H1 (cell line): ENCODE data around the gene DGKD. TPM values are rescaled to one million over a fixed set of nuclear protein-coding genes. Genes with fewer than 3 reads are reported as not detected.

Experiments
- CTCF ChIA-PET: fragments of 300-600 bp; sonication (Branson Sonifier 250); formaldehyde crosslinking; loops from one replicate; lab custom pipeline; 2021; ENCODE audit not compliant: partially characterized antibody; lab: Charles Lee
- POLR2A ChIA-PET: fragments of 300-600 bp; sonication (Branson Sonifier 250); formaldehyde crosslinking; loops from one replicate; lab custom pipeline; 2021; ENCODE audit warnings: inconsistent platforms; ENCODE audit not compliant: partially characterized antibody; lab: Charles Lee
- DNase-seq, 2 experiments: peaks; one replicate each; pipeline versions ENCODE4 v3.0.0 to v3.0.0-alpha.2; 2010 to 2022; ENCODE audit warnings: low spot score in 2 of 2, low read depth in 1 of 2, mixed read lengths in 1 of 2
- FAIRE-seq: peaks from 2 replicates; lab custom pipeline; 2011; peaks lifted over from hg19 to GRCh38; lab: Jason Lieb, UNC
- H2AFZ ChIP-seq: 2 replicates; pipeline ENCODE4 v1.8.1; 2012; ENCODE audit warnings: low read length, inconsistent platforms
- H2AK5ac ChIP-seq: 2 replicates; pipeline ENCODE4 v1.6.1; 2013; ENCODE audit warnings: low read depth, low read length
- H2BK120ac ChIP-seq: replicated peaks from 2 replicates; pipeline ENCODE3; 2013; ENCODE audit warnings: low read depth, low read length, inconsistent platforms
- H2BK12ac ChIP-seq: 2 replicates; pipeline ENCODE4 v1.6.1; 2013; ENCODE audit warnings: low read depth, low read length
- H2BK15ac ChIP-seq: 2 replicates; pipeline ENCODE4 v1.6.1; 2013; ENCODE audit warnings: low read length
- H2BK20ac ChIP-seq: 2 replicates; pipeline ENCODE4 v1.6.1; 2013; ENCODE audit warnings: low read length
- H2BK5ac ChIP-seq: 2 replicates; pipeline ENCODE4 v1.6.1; 2013; ENCODE audit warnings: low read depth, low read length
- H3K14ac ChIP-seq: 2 replicates; pipeline ENCODE4 v1.6.1; 2013; ENCODE audit warnings: inconsistent platforms; ENCODE audit not compliant: insufficient read length
- H3K18ac ChIP-seq: 2 replicates; pipeline ENCODE4 v1.6.1; 2013; ENCODE audit warnings: low read length; ENCODE audit errors: extremely low read depth
- H3K23ac ChIP-seq: 2 replicates; pipeline ENCODE4 v1.6.1; 2013; ENCODE audit warnings: inconsistent platforms; ENCODE audit not compliant: insufficient read length
- H3K23me2 ChIP-seq: 2 replicates; pipeline ENCODE4 v1.6.1; 2013; ENCODE audit warnings: low read depth, low read length
- H3K27ac ChIP-seq: 2 replicates; pipeline ENCODE4 v1.6.1; 2011; ENCODE audit warnings: low read depth, low read length, inconsistent platforms
- H3K27me3 ChIP-seq, 4 experiments: replicated peaks in 1 of 4; 1 replicate in 1 of 4; 2 replicates in 3 of 4; pipeline versions ENCODE4 v1.6.1 to v1.8.1; 2011 to 2013; ENCODE audit warnings: low read length in 3 of 4, mild to moderate bottlenecking in 3 of 4, inconsistent platforms in 2 of 4, mixed read lengths in 2 of 4, moderate library complexity in 1 of 4; ENCODE audit not compliant: control insufficient read depth in 3 of 4, insufficient read depth in 3 of 4; ENCODE audit errors: extremely low read depth in 1 of 4
- H3K36me3 ChIP-seq, 4 experiments: 2 replicates each; pipeline versions ENCODE4 v1.6.1 to v1.8.1; 2011 to 2013; ENCODE audit warnings: mild to moderate bottlenecking in 4 of 4, low read length in 3 of 4, moderate library complexity in 2 of 4, control low read depth in 1 of 4, inconsistent platforms in 1 of 4; ENCODE audit not compliant: insufficient read depth in 4 of 4, control insufficient read depth in 2 of 4
- H3K4ac ChIP-seq: replicated peaks from 2 replicates; pipeline ENCODE3; 2013; ENCODE audit warnings: low read length, low read depth, mixed read lengths, inconsistent platforms; ENCODE audit not compliant: insufficient read length
- H3K4me1 ChIP-seq, 4 experiments: replicated peaks in 1 of 4; 1 replicate in 1 of 4; 2 replicates in 3 of 4; pipeline versions ENCODE4 v1.6.1 to v1.8.1; 2011 to 2013; ENCODE audit warnings: low read length in 3 of 4, inconsistent platforms in 2 of 4, mixed read lengths in 1 of 4; ENCODE audit not compliant: insufficient read depth in 4 of 4, control insufficient read depth in 3 of 4
- H3K4me2 ChIP-seq, 2 experiments: 2 replicates each; pipeline versions ENCODE4 v1.6.1 to v1.8.1; 2011 to 2013; ENCODE audit warnings: low read depth in 2 of 2, low read length in 2 of 2, control low read depth in 1 of 2, inconsistent platforms in 1 of 2, mild to moderate bottlenecking in 1 of 2; ENCODE audit not compliant: insufficient read depth in 1 of 2
- H3K4me3 ChIP-seq, 4 experiments: fragments of 200-600, 300-600 bp in 1 of 4; sonication (generic), shearing (Covaris generic), sonication (Bioruptor Twin) in 1 of 4; 2 replicates each; pipeline versions ENCODE4 v1.5.1 to v1.8.1; 2011 to 2016; ENCODE audit warnings: low read length in 4 of 4, low read depth in 3 of 4, control low read depth in 2 of 4, inconsistent platforms in 2 of 4, mild to moderate bottlenecking in 2 of 4, mixed read lengths in 1 of 4, moderate library complexity in 1 of 4; ENCODE audit not compliant: insufficient read depth in 2 of 4; ENCODE audit errors: extremely low read depth in 1 of 4
- H3K56ac ChIP-seq: replicated peaks from 2 replicates; pipeline ENCODE3; 2013; ENCODE audit warnings: low read depth, mild to moderate bottlenecking, mixed read lengths, low read length, inconsistent platforms; ENCODE audit not compliant: insufficient read length
- H3K79me1 ChIP-seq: 2 replicates; pipeline ENCODE4 v1.6.1; 2013; ENCODE audit warnings: low read depth, low read length, control low read depth
- H3K79me2 ChIP-seq, 2 experiments: 2 replicates each; pipeline versions ENCODE4 v1.6.1 to v1.8.1; 2012 to 2013; ENCODE audit warnings: low read length in 2 of 2, mild to moderate bottlenecking in 2 of 2, inconsistent platforms in 1 of 2; ENCODE audit not compliant: insufficient read depth in 2 of 2, control insufficient read depth in 1 of 2
- H3K9ac ChIP-seq, 4 experiments: replicated peaks in 1 of 4; 1 replicate in 1 of 4; 2 replicates in 3 of 4; pipeline versions ENCODE4 v1.6.1 to v1.8.1; 2011 to 2013; ENCODE audit warnings: low read depth in 3 of 4, low read length in 3 of 4, control low read depth in 2 of 4, mild to moderate bottlenecking in 2 of 4, moderate library complexity in 2 of 4, inconsistent platforms in 1 of 4; ENCODE audit errors: extremely low read depth in 1 of 4
- H3K9me3 ChIP-seq, 2 experiments: 2 replicates each; pipeline versions ENCODE4 v1.6.1 to v1.8.1; 2012 to 2013; ENCODE audit warnings: mild to moderate bottlenecking in 2 of 2, moderate library complexity in 2 of 2, control low read depth in 1 of 2, inconsistent platforms in 1 of 2, low read depth in 1 of 2, low read length in 1 of 2, mixed read lengths in 1 of 2; ENCODE audit not compliant: insufficient read depth in 2 of 2
- H4K20me1 ChIP-seq, 2 experiments: replicated peaks in 1 of 2; 2 replicates each; pipeline versions ENCODE3 to v1.8.1; 2011 to 2013; ENCODE audit warnings: inconsistent platforms in 2 of 2, low read length in 2 of 2, mild to moderate bottlenecking in 1 of 2; ENCODE audit not compliant: insufficient read depth in 2 of 2, control insufficient read depth in 1 of 2
- H4K5ac ChIP-seq: 2 replicates; pipeline ENCODE4 v1.6.1; 2013; ENCODE audit warnings: low read length, low read depth, mixed read lengths, inconsistent platforms; ENCODE audit not compliant: insufficient read length
- H4K8ac ChIP-seq: 2 replicates; pipeline ENCODE4 v1.8.0; 2013; ENCODE audit warnings: mild to moderate bottlenecking, moderate library complexity, low read length, inconsistent platforms; ENCODE audit not compliant: insufficient read depth; ENCODE audit errors: extremely low read depth
- H4K91ac ChIP-seq: replicated peaks from 2 replicates; pipeline ENCODE3; 2013; ENCODE audit warnings: low read length, mixed read lengths, inconsistent platforms; ENCODE audit not compliant: insufficient read length
- BRCA1 ChIP-seq: IDR thresholded peaks from 2 replicates; pipeline ENCODE4 v1.6.1; 2012; ENCODE audit warnings: low read depth, low read length, improper control_type of control experiment
- EP300 ChIP-seq, 2 experiments: IDR thresholded peaks; 1 replicate in 1 of 2; 2 replicates in 1 of 2; pipeline ENCODE4 v1.6.1; 2011 to 2012; ENCODE audit warnings: low read depth in 2 of 2, low read length in 2 of 2, mild to moderate bottlenecking in 2 of 2, borderline replicate concordance in 1 of 2, inconsistent platforms in 1 of 2, moderate library complexity in 1 of 2
- GTF2F1 ChIP-seq: IDR thresholded peaks from 2 replicates; pipeline ENCODE4 v1.6.1; 2012; ENCODE audit warnings: low read depth, low read length, improper control_type of control experiment, borderline replicate concordance
- KDM5A ChIP-seq: fragments of 200-600 bp; IDR thresholded peaks from 2 replicates; pipeline ENCODE4 v1.7.1; 2012; ENCODE audit warnings: mild to moderate bottlenecking, low read length, inconsistent platforms, mixed read lengths
- MAFK ChIP-seq: IDR thresholded peaks from 2 replicates; pipeline ENCODE4 v1.6.1; 2012; ENCODE audit warnings: low read depth, mild to moderate bottlenecking, improper control_type of control experiment, low read length
- POLR2A ChIP-seq, 2 experiments: IDR thresholded peaks; 1 replicate in 1 of 2; 2 replicates in 1 of 2; pipeline ENCODE4 v1.6.1; 2011; ENCODE audit warnings: low read depth in 2 of 2, low read length in 2 of 2, mild to moderate bottlenecking in 2 of 2; ENCODE audit errors: control extremely low read depth in 1 of 2
- RXRA ChIP-seq: IDR thresholded peaks from 2 replicates; pipeline ENCODE4 v1.6.1; 2011; ENCODE audit warnings: low read depth, mild to moderate bottlenecking, low read length, moderate library complexity; ENCODE audit not compliant: insufficient read depth
- SP2 ChIP-seq: IDR thresholded peaks from 2 replicates; pipeline ENCODE4 v1.6.1; 2012; ENCODE audit warnings: mild to moderate bottlenecking, low read length, inconsistent platforms
- WGBS, 2 experiments: shearing (Covaris generic) in 1 of 2; methylation state at CpG; one replicate each; pipeline versions ENCODE4 v1.1.6 to v1.1.7; 2013 to 2015; ENCODE audit warnings: low lambda C conversion rate in 2 of 2, mixed read lengths in 2 of 2, inconsistent platforms in 1 of 2, low coverage in 1 of 2, missing lambda C conversion rate in 1 of 2; ENCODE audit not compliant: insufficient replicate concordance in 2 of 2, insufficient coverage in 1 of 2, insufficient read length in 1 of 2; ENCODE audit errors: extremely low coverage in 1 of 2, missing lambda C conversion rate in 1 of 2; 5-methylcytosine and 5-hydroxymethylcytosine counted together
- polyA plus RNA-seq, 7 experiments: library from polyadenylated mRNA; depleted of rRNA in 3 of 7; stranded (reverse) in 5 of 7; unstranded in 2 of 7; fragments of >200 nt in 5 of 7; fragments of 200-250 nt in 2 of 7; gene quantifications; 1 replicate in 5 of 7; 2 replicates in 1 of 7; 4 replicates in 1 of 7; pipeline versions ENCODE4 v1.2.1 to v1.2.3, GENCODE V29; 2011 to 2013; ENCODE audit warnings: missing spikeins in 2 of 7, mixed read lengths in 2 of 7
- total RNA-seq: library from RNA; stranded (reverse); fragmentation: NEBNext Ultra II Directional; extraction: Animal tissue kit (Norgen Biotek cat#: 25700); gene quantifications from 2 replicates; pipeline ENCODE4 v1.2.1, GENCODE V29; 2021
- TF ChIP-seq, protein P1 (sequence below), 3 experiments: IDR thresholded peaks; 1 replicate in 2 of 3; 2 replicates in 1 of 3; pipeline versions ENCODE4 v1.5.1 to v1.6.1; 2011; ENCODE audit warnings: low read length in 3 of 3, mild to moderate bottlenecking in 3 of 3, inconsistent platforms in 2 of 3, low read depth in 1 of 3, moderate library complexity in 1 of 3; ENCODE audit not compliant: insufficient read depth in 1 of 3; ENCODE audit errors: control extremely low read depth in 1 of 3
- TF ChIP-seq, protein P2 (sequence below): IDR thresholded peaks from 2 replicates; pipeline ENCODE4 v1.6.1; 2011; ENCODE audit warnings: low read depth, mild to moderate bottlenecking, low read length; ENCODE audit not compliant: insufficient read depth

The DGKD gene
- total and polyA plus RNA-seq, 2 of the 8 experiments (the other 6 are each of a cell fraction or from before 2014, with no cell fraction given), result 7.7 to 30.9 TPM

DNA sequence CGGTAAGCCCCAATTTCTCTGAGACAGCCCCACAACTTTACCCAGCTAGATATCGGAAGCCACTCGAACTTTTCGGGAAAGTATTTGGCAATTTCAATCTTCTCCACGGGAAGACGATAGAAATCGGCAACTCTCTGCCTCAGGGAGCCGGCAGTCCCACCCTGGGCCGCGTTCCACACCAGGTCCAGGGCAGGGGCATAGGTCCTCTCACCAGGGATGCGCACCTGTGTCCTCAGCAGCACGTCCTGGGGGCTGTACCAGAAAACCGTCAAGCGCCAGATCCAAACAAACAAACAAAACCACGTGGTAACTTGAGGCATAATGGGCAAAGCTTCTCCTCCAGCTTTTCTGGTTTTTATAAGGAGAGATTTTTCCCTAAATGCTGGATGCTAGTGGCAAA is 131.4 kb downstream of the DGKD start:
- Histone ChIP-seq H2BK5ac (no peak overlapping the region), H3K9ac (no peak overlapping the region)

More for the DNA sequence above, 131.4 kb downstream of the DGKD start:
- WGBS, 2 experiments, result 88% methylated on average over 15 of the region's 15 CpGs; no CpG with 5 or more reads in 1 of the 2 experiments
- H4K20me1 ChIP-seq, result no peaks in the 10 kb centered on the region
- no peaks in the 10 kb centered on the region for H3K23me2 ChIP-seq
- no peak overlapping the region for H4K5ac ChIP-seq
- H3K4me3 ChIP-seq, result no peak overlapping the region
- CTCF ChIA-PET, result interaction anchor here (0.6 to 1.6 kb wide), 2 partner anchors 42 to 347 kb away, joined by 3 to 5 read pairs; no protein-coding TSS in a partner anchor
- no peak overlapping the region for H3K27ac ChIP-seq
- no peak for FAIRE-seq
- no peak overlapping the region for H2BK20ac ChIP-seq
- no peak overlapping the region for H3K14ac ChIP-seq
- peaks cover 3 to 7% of the 10 kb centered on the region in 2 experiments for H3K9me3 ChIP-seq
- no peak overlapping the region for H2BK15ac ChIP-seq
- no peak overlapping the region for H3K4ac ChIP-seq
- H3K27me3 ChIP-seq, result no peaks in the 10 kb centered on the region
- no peak overlapping the region for H4K8ac ChIP-seq
- no peak overlapping the region for H3K18ac ChIP-seq
- no peaks in the 10 kb centered on the region for H3K79me2 ChIP-seq
- H3K36me3 ChIP-seq, result peaks cover 0 to 16% (median 3%) of the 10 kb centered on the region in 4 experiments; a peak in 4 of 8 replicates
- TF ChIP-seq SP2 (no peak), EP300 (IDR thresholded peaks at IDR 0.05; ENCODE audit: borderline replicate concordance in 1 of 2, low read depth in 2 of 2, low read length in 2 of 2) (no peak), GTF2F1 (no peak), BRCA1 (no peak), KDM5A (no peak), POLR2A (IDR thresholded peaks at IDR 0.05; ENCODE audit: control extremely low read depth in 1 of 2, low read depth in 2 of 2, low read length in 2 of 2) (no peak), MAFK (no peak), RXRA (no peak)
- TF ChIP-seq, protein P1, sequence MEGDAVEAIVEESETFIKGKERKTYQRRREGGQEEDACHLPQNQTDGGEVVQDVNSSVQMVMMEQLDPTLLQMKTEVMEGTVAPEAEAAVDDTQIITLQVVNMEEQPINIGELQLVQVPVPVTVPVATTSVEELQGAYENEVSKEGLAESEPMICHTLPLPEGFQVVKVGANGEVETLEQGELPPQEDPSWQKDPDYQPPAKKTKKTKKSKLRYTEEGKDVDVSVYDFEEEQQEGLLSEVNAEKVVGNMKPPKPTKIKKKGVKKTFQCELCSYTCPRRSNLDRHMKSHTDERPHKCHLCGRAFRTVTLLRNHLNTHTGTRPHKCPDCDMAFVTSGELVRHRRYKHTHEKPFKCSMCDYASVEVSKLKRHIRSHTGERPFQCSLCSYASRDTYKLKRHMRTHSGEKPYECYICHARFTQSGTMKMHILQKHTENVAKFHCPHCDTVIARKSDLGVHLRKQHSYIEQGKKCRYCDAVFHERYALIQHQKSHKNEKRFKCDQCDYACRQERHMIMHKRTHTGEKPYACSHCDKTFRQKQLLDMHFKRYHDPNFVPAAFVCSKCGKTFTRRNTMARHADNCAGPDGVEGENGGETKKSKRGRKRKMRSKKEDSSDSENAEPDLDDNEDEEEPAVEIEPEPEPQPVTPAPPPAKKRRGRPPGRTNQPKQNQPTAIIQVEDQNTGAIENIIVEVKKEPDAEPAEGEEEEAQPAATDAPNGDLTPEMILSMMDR (IDR thresholded peaks at IDR 0.05; ENCODE audit: control extremely low read depth in 1 of 3, insufficient read depth in 1 of 3, low read depth in 1 of 3, low read length in 3 of 3), result no peak
- TF ChIP-seq, protein P2, sequence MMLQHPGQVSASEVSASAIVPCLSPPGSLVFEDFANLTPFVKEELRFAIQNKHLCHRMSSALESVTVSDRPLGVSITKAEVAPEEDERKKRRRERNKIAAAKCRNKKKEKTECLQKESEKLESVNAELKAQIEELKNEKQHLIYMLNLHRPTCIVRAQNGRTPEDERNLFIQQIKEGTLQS, result no peak
- no peak overlapping the region for H2BK12ac ChIP-seq
- H2AK5ac ChIP-seq, result no peak overlapping the region
- no peaks in the 10 kb centered on the region for H3K79me1 ChIP-seq
- no peak overlapping the region for H4K91ac ChIP-seq
- H3K56ac ChIP-seq, result no peak overlapping the region
- H2AFZ ChIP-seq, result no peak overlapping the region
- POLR2A ChIA-PET, result no interaction called here
- no peak for DNase-seq
- H3K4me2 ChIP-seq, result no peak overlapping the region
- no peak overlapping the region for H3K23ac ChIP-seq
- H3K4me1 ChIP-seq, result no peaks in the 10 kb centered on the region
- H2BK120ac ChIP-seq, result no peak overlapping the region
